Osteocyte (in vitro differentiated cells): Measurements from ENCODE around the gene PTK7. TPM values are rescaled to one million over a fixed set of nuclear protein-coding genes. Genes with fewer than 3 reads are reported as not detected.
A peak's percentile ranks its signal among the peaks of the same experiment; 100 is the strongest.

Experiments
- DNase-seq: peaks from one replicate; pipeline ENCODE4 v3.0.0; 2021; ENCODE audit warnings: mixed read lengths; ENCODE audit not compliant: unreplicated experiment; ENCODE audit errors: extremely low spot score
- H3K27ac Mint-ChIP-seq: one replicate; pipeline ENCODE4 v1.8.0; 2021; ENCODE audit warnings: mild to moderate bottlenecking, mixed read lengths; ENCODE audit not compliant: unreplicated experiment
- H3K27me3 Mint-ChIP-seq: one replicate; pipeline ENCODE4 v1.8.0; 2021; ENCODE audit warnings: mixed read lengths; ENCODE audit not compliant: unreplicated experiment
- H3K36me3 Mint-ChIP-seq: one replicate; pipeline ENCODE4 v1.8.0; 2021; ENCODE audit warnings: mixed read lengths; ENCODE audit not compliant: unreplicated experiment
- H3K4me1 Mint-ChIP-seq: one replicate; pipeline ENCODE4 v1.8.0; 2021; ENCODE audit warnings: mixed read lengths; ENCODE audit not compliant: unreplicated experiment
- H3K4me3 Mint-ChIP-seq: one replicate; pipeline ENCODE4 v1.8.0; 2021; ENCODE audit warnings: mild to moderate bottlenecking, moderate library complexity, mixed read lengths; ENCODE audit not compliant: unreplicated experiment
- H3K9me3 Mint-ChIP-seq: one replicate; pipeline ENCODE4 v1.8.0; 2021; ENCODE audit warnings: mixed read lengths; ENCODE audit not compliant: unreplicated experiment
- CTCF ChIP-seq: fragments of 200-600 bp; sonication (generic); IDR thresholded peaks from 2 replicates; pipeline ENCODE4 v1.5.0; 2021; ENCODE audit warnings: antibody characterized with exemption, mild to moderate bottlenecking, moderate library complexity
- total RNA-seq: library from RNA; stranded (reverse); gene quantifications from 2 replicates; pipeline ENCODE4 v1.2.1, GENCODE V29; 2021

PTK7 gene
- total RNA-seq, 1 donor from 2014 or later, result 183 TPM

GRCh38 chr6:43074847-43075669 lies 1.1 kb upstream of the PTK7 start:
- Mint-ChIP-seq H3K4me3 (peak overlapping the region; percentile 72), H3K27me3 (no peaks in the 10 kb centered on the region), H3K27ac (peak overlapping the region; percentile 63), H3K4me1 (peaks cover 36% of the 10 kb centered on the region), H3K36me3 (peaks cover 21% of the 10 kb centered on the region), H3K9me3 (no peaks in the 10 kb centered on the region)
- DNase-seq, result no peak
- TF ChIP-seq CTCF, result no peak

GRCh38 chr6:43076464-43077332 lies 584 bp downstream of the PTK7 start:
- DNase-seq, result peak; percentile 85

GRCh38 chr6:43077333-43077809 lies 1.3 kb downstream of the PTK7 start:
- DNase-seq, result no peak
- Mint-ChIP-seq H3K9me3 (no peaks in the 10 kb centered on the region), H3K4me1 (peaks cover 35% of the 10 kb centered on the region), H3K36me3 (peaks cover 21% of the 10 kb centered on the region), H3K27ac (peak overlapping the region; percentile 76), H3K4me3 (peak overlapping the region; percentile 86), H3K27me3 (no peaks in the 10 kb centered on the region)
- TF ChIP-seq CTCF, result no peak

More at GRCh38 chr6:43076464-43077332, 584 bp downstream of the PTK7 start:
- H3K4me1 Mint-ChIP-seq, result peaks cover 35% of the 10 kb centered on the region
- H3K27ac Mint-ChIP-seq, result peak overlapping the region; percentile 76
- H3K27me3 Mint-ChIP-seq, result no peaks in the 10 kb centered on the region
- peak overlapping the region; percentile 86 for H3K4me3 Mint-ChIP-seq
- no peak for TF ChIP-seq CTCF
- H3K9me3 Mint-ChIP-seq, result no peaks in the 10 kb centered on the region
- H3K36me3 Mint-ChIP-seq, result peaks cover 23% of the 10 kb centered on the region

GRCh38 chr6:43077981-43078511 lies 1.9 kb downstream of the PTK7 start:
- TF ChIP-seq CTCF, result no peak
- no peak for DNase-seq
- peaks cover 15% of the 10 kb centered on the region for H3K36me3 Mint-ChIP-seq
- H3K4me3 Mint-ChIP-seq, result peak overlapping the region; percentile 86
- peaks cover 39% of the 10 kb centered on the region for H3K4me1 Mint-ChIP-seq
- peak overlapping the region; percentile 36 for H3K27ac Mint-ChIP-seq
- no peaks in the 10 kb centered on the region for H3K27me3 Mint-ChIP-seq
- no peaks in the 10 kb centered on the region for H3K9me3 Mint-ChIP-seq
